Spleen (tissue), 11 donors: ENCODE measurements around the gene RND2. TPM values are rescaled to one million over a fixed set of nuclear protein-coding genes. Genes with fewer than 3 reads are reported as not detected.

Source experiments
- DNase-seq: peaks from one replicate; pipeline ENCODE4 v3.0.0-alpha.2; 2020
- H3K27ac ChIP-seq, 8 donors: fragments of 200-600 bp; sonication (generic) in 7 of 8; 1 replicate in 4 of 8; 2 replicates in 4 of 8; pipeline versions ENCODE4 v1.5.0 to v1.8.0; 2016 to 2021; ENCODE audit warnings: inconsistent platforms in 4 of 8, mild to moderate bottlenecking in 4 of 8, moderate library complexity in 1 of 8
- H3K27me3 ChIP-seq, 7 donors: fragments of 200-600 bp; sonication (generic) in 6 of 7; replicated peaks in 1 of 7; 1 replicate in 4 of 7; 2 replicates in 3 of 7; pipeline versions ENCODE4 v1.5.0 to v1.8.0; 2016 to 2021; ENCODE audit warnings: inconsistent platforms in 3 of 7, mild to moderate bottlenecking in 1 of 7
- H3K36me3 ChIP-seq, 6 donors: fragments of 200-600 bp; sonication (generic) in 5 of 6; 1 replicate in 4 of 6; 2 replicates in 2 of 6; pipeline versions ENCODE4 v1.5.0 to v1.8.0; 2016 to 2021; ENCODE audit warnings: inconsistent platforms in 2 of 6
- H3K4me1 ChIP-seq, 6 donors: fragments of 200-600 bp; sonication (generic) in 5 of 6; 1 replicate in 3 of 6; 2 replicates in 3 of 6; pipeline versions ENCODE4 v1.5.0 to v1.8.0; 2016 to 2021; ENCODE audit warnings: inconsistent platforms in 3 of 6
- H3K4me3 ChIP-seq, 8 donors: fragments of 200-600 bp; sonication (generic) in 7 of 8; 1 replicate in 4 of 8; 2 replicates in 4 of 8; pipeline versions ENCODE4 v1.5.0 to v1.8.0; 2016 to 2021; ENCODE audit warnings: inconsistent platforms in 4 of 8, mild to moderate bottlenecking in 4 of 8, moderate library complexity in 2 of 8
- H3K9me3 ChIP-seq, 8 donors: fragments of 200-600 bp; sonication (generic) in 7 of 8; 1 replicate in 4 of 8; 2 replicates in 4 of 8; pipeline versions ENCODE4 v1.5.0 to v1.8.0; 2016 to 2021; ENCODE audit warnings: inconsistent platforms in 4 of 8
- CTCF ChIP-seq, 11 experiments: fragments of 200-600 bp in 7 of 11; fragments of 450-650 bp in 4 of 11; sonication (generic) in 4 of 11; IDR thresholded peaks in 8 of 11; conservative IDR thresholded peaks in 3 of 11; 1 replicate in 7 of 11; 2 replicates in 4 of 11; pipeline versions ENCODE4 v1.4.0 to v1.8.0; 2016 to 2021; ENCODE audit warnings: antibody characterized with exemption in 11 of 11, inconsistent platforms in 4 of 11, mild to moderate bottlenecking in 1 of 11
- POLR2A ChIP-seq, 3 donors: fragments of 450-650 bp; IDR thresholded peaks; one replicate each; pipeline ENCODE4 v1.5.1; 2017; ENCODE audit warnings: antibody characterized with exemption in 3 of 3, mild to moderate bottlenecking in 1 of 3
- POLR2AphosphoS5 ChIP-seq, 3 donors: sonication (generic); formaldehyde crosslinking; IDR thresholded peaks; one replicate each; pipeline ENCODE4 v1.5.1; 2017; ENCODE audit warnings: antibody characterized with exemption in 3 of 3
- WGBS, 5 donors: extraction: QIAGEN DNeasy Blood & Tissue Kit in 3 of 5; methylation state at CpG; one replicate each; pipeline versions ENCODE4 v1.1.5 to v1.1.7; 2013 to 2018; 5-methylcytosine and 5-hydroxymethylcytosine counted together
- intact Hi-C: fragments of 100-400 bp; cut with DNase I; formaldehyde crosslinking; loops from one replicate; pipeline ENCODE4 v1.15.0; 2023; ENCODE audit warnings: low total_unique reads
- polyA plus RNA-seq, 3 donors: library from polyadenylated mRNA; stranded (reverse); fragments of 200-250 nt; gene quantifications; one replicate each; pipeline ENCODE4 v1.2.1, GENCODE V29; 2013
- total RNA-seq, 7 donors: library from RNA; depleted of rRNA in 3 of 7; stranded (reverse); fragments of >200 nt in 3 of 7; fragmentation: NEBNext Ultra II Directional in 4 of 7; extraction: Animal tissue kit (Norgen Biotek cat#: 25700) in 4 of 7; gene quantifications; one replicate each; pipeline versions ENCODE4 v1.1.0 to v1.2.1, GENCODE V29; 2016 to 2021
- donor health status: healthy with polysubstance abuse.
- donor health status: DM: no; HTN: no; CAD: no; lungs with moderate emphysema.
- donor health status: DM: no; HTN: no; CAD: no.
- donor health status: Bipolar disorder and iron deficiency.
- donor health status: healthy.
- donor health status: DM: no; HTN: no; CAD: no.
- donor health status: DM: yes; HTN: yes; CAD: no.

Gene RND2
- total and polyA plus RNA-seq, 10 donors: 0.09 to 0.47 (median 0.26) TPM

GRCh38 chr17:43020789-43021740 lies 4.0 kb upstream of the RND2 start:
- H3K9me3 ChIP-seq: no peaks in the 10 kb centered on the region
- peaks cover 0 to 23% (median 0%) of the 10 kb centered on the region in 6 donors for H3K36me3 ChIP-seq
- DNase-seq: peak; percentile 88
- WGBS, 5 donors: 17 to 36% (median 23%) methylated on average over 25 to 36 of the region's 40 CpGs
- no peaks in the 10 kb centered on the region for H3K27me3 ChIP-seq
- peak overlapping the region; percentile 61 to 87 (median 83) for H3K27ac ChIP-seq
- TF ChIP-seq POLR2AphosphoS5 (IDR thresholded peaks at IDR 0.05): peak; percentile 18 to 45 (median 22)
- no peak for TF ChIP-seq POLR2A (IDR thresholded peaks at IDR 0.05)
- H3K4me1 ChIP-seq: peaks cover 20 to 87% (median 63%) of the 10 kb centered on the region in 6 donors
- intact Hi-C loops: no loop called here
- H3K4me3 ChIP-seq: peak overlapping the region; percentile 84 to 100 (median 98)

- Histone ChIP-seq H3K9me3 (no peaks in the 10 kb centered on the region), H3K27ac (peak within 1 kb of the TSS; percentile 61 to 87 (median 83)), H3K4me1 (peaks cover 16 to 79% (median 58%) of the 10 kb centered on the region in 6 donors), H3K4me3 (peak within 1 kb of the TSS; percentile 84 to 100 (median 98)), H3K36me3 (peaks cover 0 to 14% (median 0%) of the 10 kb centered on the region in 6 donors), H3K27me3 (no peaks in the 10 kb centered on the region)
- intact Hi-C loops: no loop called here
- TF ChIP-seq POLR2AphosphoS5 (IDR thresholded peaks at IDR 0.05): peak; percentile 61 to 82 (median 80)
- TF ChIP-seq POLR2A (IDR thresholded peaks at IDR 0.05): no peak
- peak; percentile 94 for DNase-seq
- 0 to 1% (median 1%) methylated on average over 19 to 80 of the region's 80 CpGs for WGBS, 5 donors
Measured at GRCh38 chr17:43021741-43022512, 3.1 kb upstream of the RND2 start, which contains the start of gene VAT1. TSS of gene VAT1 (minus strand) at chr17:43022385. CDS start at chr17:43022322, 63 bp downstream.

DNA sequence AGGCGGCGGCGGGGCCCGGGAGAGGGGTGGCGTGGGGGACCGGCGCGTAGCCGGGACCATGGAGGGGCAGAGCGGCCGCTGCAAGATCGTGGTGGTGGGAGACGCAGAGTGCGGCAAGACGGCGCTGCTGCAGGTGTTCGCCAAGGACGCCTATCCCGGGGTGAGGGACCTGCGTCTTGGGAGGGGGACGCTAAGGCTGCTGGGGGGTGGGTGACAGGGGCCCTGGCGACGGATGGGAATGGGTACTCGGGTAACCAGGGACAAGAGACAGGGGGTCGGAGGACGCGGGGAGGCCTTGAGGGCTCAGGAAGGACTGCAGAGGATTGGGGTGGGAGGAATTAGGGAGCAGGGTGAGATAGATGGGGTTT lies 243 bp downstream of the RND2 start:
- peaks cover 7 to 50% (median 33%) of the 10 kb centered on the region in 6 donors for H3K4me1 ChIP-seq
- H3K4me3 ChIP-seq: peak overlapping the region in 6 of 8 donors; percentile 49 to 83 (median 54)
- peak overlapping the region in 1 of 8 donors; percentile 76 for H3K27ac ChIP-seq
- no peaks in the 10 kb centered on the region for H3K27me3 ChIP-seq
- 8 to 22% (median 10%) methylated on average over 16 to 27 of the region's 27 CpGs for WGBS, 5 donors
- TF ChIP-seq POLR2A (IDR thresholded peaks at IDR 0.05): no peak
- no peak for TF ChIP-seq POLR2AphosphoS5 (IDR thresholded peaks at IDR 0.05)
- intact Hi-C loops: no loop called here
- H3K36me3 ChIP-seq: no peaks in the 10 kb centered on the region
- DNase-seq: no peak
- no peaks in the 10 kb centered on the region for H3K9me3 ChIP-seq

DNA sequence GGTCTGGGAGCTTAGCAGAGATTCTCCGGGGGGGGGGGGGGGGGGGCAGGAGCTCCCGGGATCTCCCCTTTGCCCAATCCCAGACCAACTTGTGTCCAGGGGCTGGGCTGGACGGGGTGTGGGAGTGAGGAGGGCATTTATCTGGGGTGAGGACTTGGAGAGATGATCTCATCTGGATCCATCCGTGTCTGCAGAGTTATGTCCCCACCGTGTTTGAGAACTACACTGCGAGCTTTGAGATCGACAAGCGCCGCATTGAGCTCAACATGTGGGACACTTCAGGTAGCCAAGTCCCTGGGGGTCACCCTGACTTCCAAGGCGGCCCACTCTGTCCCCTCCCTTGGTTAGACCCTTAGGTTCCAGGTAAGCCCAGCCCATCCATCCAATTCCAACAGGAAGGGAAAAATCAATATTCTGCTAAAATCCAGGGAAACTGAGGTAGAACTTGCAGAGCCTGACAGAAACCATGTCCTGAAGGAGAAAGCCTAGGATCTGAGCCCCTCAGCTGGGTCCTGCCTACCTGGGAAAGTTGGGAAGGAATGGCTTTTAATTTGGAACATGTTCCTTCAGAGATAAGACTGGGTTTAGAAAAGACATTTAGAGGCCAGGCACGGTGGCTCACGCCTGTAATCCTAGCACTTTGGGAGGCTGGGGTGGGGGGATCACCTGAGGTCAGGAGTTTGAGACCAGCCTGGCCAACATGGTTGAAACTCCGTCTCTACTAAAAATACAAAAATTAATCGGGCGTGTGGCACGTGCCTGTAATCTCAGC lies 921 bp downstream of the RND2 start:
- DNase-seq: no peak
- intact Hi-C loops: no loop called here
- peaks cover 6 to 43% (median 27%) of the 10 kb centered on the region in 6 donors for H3K4me1 ChIP-seq
- H3K27me3 ChIP-seq: no peaks in the 10 kb centered on the region
- no peaks in the 10 kb centered on the region for H3K9me3 ChIP-seq
- H3K27ac ChIP-seq: no peak overlapping the region
- TF ChIP-seq POLR2A (IDR thresholded peaks at IDR 0.05): no peak
- TF ChIP-seq CTCF (IDR thresholded peaks at IDR 0.05 in 8 of 11, conservative IDR thresholded peaks at IDR 0.05 in 3 of 11): no peak
- no peaks in the 10 kb centered on the region for H3K36me3 ChIP-seq
- WGBS, 5 donors: 69 to 79% (median 74%) methylated on average over 14 to 16 of the region's 16 CpGs
- peak overlapping the region in 1 of 8 donors; percentile 83 for H3K4me3 ChIP-seq

GRCh38 chr17:43026595-43026994 lies 1.6 kb downstream of the RND2 start:
- TF ChIP-seq POLR2AphosphoS5 (IDR thresholded peaks at IDR 0.05) (no peak), POLR2A (IDR thresholded peaks at IDR 0.05) (no peak), CTCF (IDR thresholded peaks at IDR 0.05 in 8 of 11, conservative IDR thresholded peaks at IDR 0.05 in 3 of 11) (no peak)
- Histone ChIP-seq H3K27ac (no peak overlapping the region), H3K27me3 (no peaks in the 10 kb centered on the region), H3K36me3 (no peaks in the 10 kb centered on the region), H3K4me1 (peaks cover 6 to 36% (median 22%) of the 10 kb centered on the region in 6 donors), H3K9me3 (no peaks in the 10 kb centered on the region), H3K4me3 (no peak overlapping the region)
- intact Hi-C loops: no loop called here
- 60 to 72% (median 70%) methylated on average over 5 of the region's 5 CpGs for WGBS, 5 donors
- no peak for DNase-seq
